Measurements from ENCODE around the gene TMEM72.

TMEM72 gene

GRCh38 chr10:44966816-44967509, 55.8 kb downstream of the TMEM72 start:
- FAIRE-seq (no peak), DNase-seq (ENCODE audit: insufficient read length) (no peak)
- TF ChIP-seq POLR2AphosphoS5 (IDR thresholded peaks at IDR 0.05; ENCODE audit: low read depth, low read length) (no peak), TAF1 (IDR thresholded peaks at IDR 0.05; ENCODE audit: borderline replicate concordance, low read depth, low read length) (no peak), POLR2A (IDR thresholded peaks at IDR 0.05; ENCODE audit: low read depth, low read length) (no peak)

DNA sequence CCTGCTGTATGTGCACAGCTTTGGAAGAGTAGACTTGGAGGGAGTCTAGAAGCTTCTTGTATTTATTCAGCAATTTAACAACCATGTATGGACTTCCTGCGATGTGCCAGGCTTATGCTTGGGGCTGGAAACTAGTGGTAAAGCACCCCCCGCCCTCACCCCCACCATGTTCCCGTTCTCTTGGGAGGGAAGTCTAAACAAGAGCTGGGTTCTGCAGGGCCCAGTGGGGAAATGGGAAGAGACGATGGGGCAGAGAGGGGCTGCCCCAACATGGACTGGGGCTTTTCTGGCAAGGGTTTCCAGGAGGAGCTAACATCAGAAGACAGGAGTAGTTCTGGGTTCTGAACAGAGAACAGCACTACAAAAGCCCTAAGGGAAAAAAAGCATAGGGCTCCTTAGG, 56.5 kb downstream of the TMEM72 start:
- DNase-seq (ENCODE audit: insufficient read length) = no peak
- TF ChIP-seq POLR2A (IDR thresholded peaks at IDR 0.05; ENCODE audit: low read depth, low read length) = no peak
- TF ChIP-seq POLR2AphosphoS5 (IDR thresholded peaks at IDR 0.05; ENCODE audit: low read depth, low read length) = no peak
- no peak for TF ChIP-seq TAF1 (IDR thresholded peaks at IDR 0.05; ENCODE audit: borderline replicate concordance, low read depth, low read length)
- no peak for FAIRE-seq

DNA sequence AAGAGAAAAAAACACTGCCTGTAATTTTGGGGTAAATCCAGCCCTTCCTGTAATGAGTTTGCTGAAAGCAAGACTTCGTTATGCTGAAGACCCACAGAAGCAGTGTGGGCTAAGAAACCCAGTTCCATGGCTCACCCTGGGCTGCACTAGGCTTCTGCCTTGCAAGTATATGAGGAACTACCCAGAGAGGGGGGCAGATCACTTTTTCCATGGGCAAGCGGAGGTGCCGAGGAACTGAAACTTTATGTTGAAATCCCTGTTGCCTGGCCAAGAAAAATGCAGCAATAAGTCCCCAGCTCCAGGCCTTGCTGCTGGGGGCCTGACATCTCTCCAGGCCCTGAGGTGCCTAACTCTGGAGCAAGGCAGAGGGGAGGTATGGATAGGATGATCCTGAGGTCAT, 57.0 kb downstream of the TMEM72 start:
- peak; percentile 89 for FAIRE-seq
- TF ChIP-seq TAF1 (IDR thresholded peaks at IDR 0.05; ENCODE audit: borderline replicate concordance, low read depth, low read length) (no peak), POLR2A (IDR thresholded peaks at IDR 0.05; ENCODE audit: low read depth, low read length) (no peak)
- no peak for DNase-seq (ENCODE audit: insufficient read length)

DNA sequence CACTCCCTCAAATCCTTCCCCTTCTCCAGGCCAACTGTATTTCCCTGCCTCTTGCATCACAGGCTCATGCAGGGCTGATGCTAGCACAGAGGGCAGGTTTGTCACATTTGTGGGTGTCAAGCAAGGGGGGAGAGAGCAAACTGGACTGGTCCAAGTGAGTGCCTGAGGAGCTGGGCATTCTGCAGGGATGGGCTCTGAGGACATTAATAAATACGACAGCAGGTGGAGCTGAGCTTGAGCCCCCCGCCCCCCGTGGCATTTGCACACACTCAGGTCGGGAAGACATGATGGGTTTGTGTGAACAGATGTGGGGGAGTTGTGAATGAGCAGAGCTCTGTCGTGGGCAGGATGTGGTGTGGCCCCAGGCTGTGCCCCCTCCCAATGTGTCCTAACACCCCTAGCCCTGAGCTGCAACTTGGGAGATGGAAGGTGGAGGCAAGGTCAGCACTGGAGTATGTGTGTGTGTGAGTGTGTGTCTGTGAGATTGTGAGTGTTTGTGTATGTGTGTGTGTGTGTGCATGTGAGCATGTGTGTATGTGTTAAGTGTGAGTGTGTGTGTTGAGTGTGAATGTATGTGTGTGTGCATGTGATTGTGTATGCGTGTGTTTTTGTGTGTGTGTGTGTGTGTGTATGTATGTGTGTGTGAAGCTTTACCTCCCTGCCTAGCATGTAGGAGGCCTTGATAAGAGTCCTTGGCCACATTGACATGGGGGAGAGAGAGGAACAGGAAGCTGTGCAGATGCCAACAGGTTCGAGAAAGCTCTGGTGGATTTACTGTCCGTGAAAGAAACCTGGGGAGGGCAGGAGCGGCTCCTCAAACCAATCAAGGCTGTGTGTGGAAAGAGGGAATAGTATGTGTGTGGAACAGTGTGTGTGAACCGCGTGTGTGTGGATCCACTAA, 57.6 kb downstream of the TMEM72 start:
- no peak for TF ChIP-seq TAF1 (IDR thresholded peaks at IDR 0.05; ENCODE audit: borderline replicate concordance, low read depth, low read length)
- no peak for TF ChIP-seq POLR2A (IDR thresholded peaks at IDR 0.05; ENCODE audit: low read depth, low read length)
- TF ChIP-seq POLR2AphosphoS5 (IDR thresholded peaks at IDR 0.05; ENCODE audit: low read depth, low read length) = no peak
- DNase-seq (ENCODE audit: insufficient read length) (no peak), FAIRE-seq (peak; percentile 87)

- TF ChIP-seq POLR2A (IDR thresholded peaks at IDR 0.05; ENCODE audit: low read depth, low read length) = no peak
- no peak for TF ChIP-seq POLR2AphosphoS5 (IDR thresholded peaks at IDR 0.05; ENCODE audit: low read depth, low read length)
- DNase-seq (ENCODE audit: insufficient read length) = no peak
- no peak for FAIRE-seq
These were observed 58.7 kb downstream of the TMEM72 start for GRCh38 chr10:44969854-44970253.

GRCh38 chr10:44970812-44971395, 59.8 kb downstream of the TMEM72 start:
- FAIRE-seq = no peak
- DNase-seq (ENCODE audit: insufficient read length) = no peak
- TF ChIP-seq POLR2AphosphoS5 (IDR thresholded peaks at IDR 0.05; ENCODE audit: low read depth, low read length) = no peak
- TF ChIP-seq TAF1 (IDR thresholded peaks at IDR 0.05; ENCODE audit: borderline replicate concordance, low read depth, low read length) = no peak
- TF ChIP-seq POLR2A (IDR thresholded peaks at IDR 0.05; ENCODE audit: low read depth, low read length) = no peak

- FAIRE-seq (no peak), DNase-seq (ENCODE audit: insufficient read length) (no peak)
- TF ChIP-seq TAF1 (IDR thresholded peaks at IDR 0.05; ENCODE audit: borderline replicate concordance, low read depth, low read length) = no peak
- TF ChIP-seq POLR2AphosphoS5 (IDR thresholded peaks at IDR 0.05; ENCODE audit: low read depth, low read length) = no peak
- TF ChIP-seq POLR2A (IDR thresholded peaks at IDR 0.05; ENCODE audit: low read depth, low read length) = no peak
These were observed 60.3 kb downstream of the TMEM72 start for GRCh38 chr10:44971434-44971833.

GRCh38 chr10:44971935-44972757, 61.0 kb downstream of the TMEM72 start:
- no peak for TF ChIP-seq POLR2AphosphoS5 (IDR thresholded peaks at IDR 0.05; ENCODE audit: low read depth, low read length)
- TF ChIP-seq POLR2A (IDR thresholded peaks at IDR 0.05; ENCODE audit: low read depth, low read length) = no peak
- TF ChIP-seq TAF1 (IDR thresholded peaks at IDR 0.05; ENCODE audit: borderline replicate concordance, low read depth, low read length) = no peak
- FAIRE-seq (no peak), DNase-seq (ENCODE audit: insufficient read length) (no peak)

DNA sequence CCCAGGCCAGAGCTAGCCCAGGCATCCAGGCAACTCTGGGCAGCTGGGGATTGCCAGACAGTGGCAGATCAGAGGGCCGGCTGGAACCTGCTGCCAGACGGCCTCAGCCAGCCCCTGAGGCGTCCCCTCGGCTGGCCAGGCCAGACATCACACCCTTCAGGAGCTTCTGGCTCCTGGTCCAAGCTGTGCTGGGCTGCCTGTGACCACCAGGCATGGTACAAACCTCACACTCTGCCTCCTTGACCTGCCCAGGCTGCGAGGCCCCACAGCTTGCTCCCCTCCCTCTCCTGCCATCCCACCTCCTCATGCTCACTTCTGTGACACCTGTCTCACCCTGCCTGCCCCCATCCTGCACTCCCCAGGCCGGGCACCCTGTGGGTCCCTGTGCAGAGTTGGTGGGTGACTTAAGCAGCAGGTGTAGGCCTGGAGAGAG, 61.8 kb downstream of the TMEM72 start:
- TF ChIP-seq TAF1 (IDR thresholded peaks at IDR 0.05; ENCODE audit: borderline replicate concordance, low read depth, low read length) = no peak
- TF ChIP-seq POLR2AphosphoS5 (IDR thresholded peaks at IDR 0.05; ENCODE audit: low read depth, low read length) = no peak
- TF ChIP-seq POLR2A (IDR thresholded peaks at IDR 0.05; ENCODE audit: low read depth, low read length) = no peak
- FAIRE-seq = peak; percentile 5
- DNase-seq (ENCODE audit: insufficient read length) = no peak

- no peak for TF ChIP-seq POLR2AphosphoS5 (IDR thresholded peaks at IDR 0.05; ENCODE audit: low read depth, low read length)
- no peak for TF ChIP-seq TAF1 (IDR thresholded peaks at IDR 0.05; ENCODE audit: borderline replicate concordance, low read depth, low read length)
- TF ChIP-seq POLR2A (IDR thresholded peaks at IDR 0.05; ENCODE audit: low read depth, low read length) = no peak
- no peak for DNase-seq (ENCODE audit: insufficient read length)
- peak; percentile 78 for FAIRE-seq
These were observed 62.4 kb downstream of the TMEM72 start for GRCh38 chr10:44973323-44974081.

Measured in GM12892 (cell line).